Thyroid gland (tissue), 4 donors: ENCODE data around the gene RIPOR3.

Experiments
- POLR2A ChIP-seq, 2 donors: fragments of 450-650 bp; IDR thresholded peaks; one replicate each; pipeline ENCODE4 v1.6.1; 2017; ENCODE audit warnings: antibody characterized with exemption in 2 of 2, mild to moderate bottlenecking in 2 of 2, moderate library complexity in 1 of 2
- TF ChIP-seq, protein P1 (sequence below), 6 experiments: fragments of 200-600 bp in 3 of 6; fragments of 450-650 bp in 3 of 6; sonication (generic) in 3 of 6; IDR thresholded peaks; one replicate each; pipeline ENCODE4 v1.5.1; 2016 to 2019; ENCODE audit warnings: antibody characterized with exemption in 6 of 6, mild to moderate bottlenecking in 2 of 6, inconsistent platforms in 1 of 6, moderate library complexity in 1 of 6

DNA sequence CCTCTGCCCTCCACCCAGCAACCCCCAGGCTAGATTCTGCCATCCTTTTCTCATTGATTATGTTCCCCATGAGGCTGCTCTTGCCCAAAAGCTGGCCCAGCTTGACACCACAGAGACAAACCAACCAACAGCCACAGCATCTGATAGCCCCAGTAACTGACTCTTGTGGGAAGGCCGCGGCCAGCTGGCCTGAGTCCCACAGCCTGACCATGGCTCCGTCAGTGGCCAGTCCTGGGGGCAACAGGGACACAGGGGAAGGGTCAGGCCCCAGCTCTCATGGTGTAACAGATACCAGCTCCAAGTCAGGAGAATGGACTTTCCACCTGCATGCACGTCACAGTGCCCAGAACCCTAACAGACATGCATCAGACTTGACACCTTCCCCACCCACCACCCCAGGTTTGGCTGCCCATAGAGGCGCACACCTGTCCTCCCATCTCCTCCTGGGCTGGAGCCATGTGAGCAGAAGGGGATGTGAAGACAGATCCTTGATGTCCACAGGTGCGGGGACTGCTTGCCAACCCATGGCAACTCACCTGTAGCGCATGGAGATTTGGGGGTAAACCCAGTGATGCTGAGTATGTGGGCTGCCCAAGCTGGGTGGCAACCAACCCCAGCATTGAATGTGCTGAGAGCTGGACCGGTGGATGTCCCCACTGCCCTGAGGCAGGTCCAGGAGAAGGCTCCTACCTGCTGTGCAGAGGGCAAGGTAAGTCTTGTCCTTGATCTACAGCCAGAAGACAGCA lies 18.8 kb downstream of the RIPOR3 start:
- TF ChIP-seq, protein P1, sequence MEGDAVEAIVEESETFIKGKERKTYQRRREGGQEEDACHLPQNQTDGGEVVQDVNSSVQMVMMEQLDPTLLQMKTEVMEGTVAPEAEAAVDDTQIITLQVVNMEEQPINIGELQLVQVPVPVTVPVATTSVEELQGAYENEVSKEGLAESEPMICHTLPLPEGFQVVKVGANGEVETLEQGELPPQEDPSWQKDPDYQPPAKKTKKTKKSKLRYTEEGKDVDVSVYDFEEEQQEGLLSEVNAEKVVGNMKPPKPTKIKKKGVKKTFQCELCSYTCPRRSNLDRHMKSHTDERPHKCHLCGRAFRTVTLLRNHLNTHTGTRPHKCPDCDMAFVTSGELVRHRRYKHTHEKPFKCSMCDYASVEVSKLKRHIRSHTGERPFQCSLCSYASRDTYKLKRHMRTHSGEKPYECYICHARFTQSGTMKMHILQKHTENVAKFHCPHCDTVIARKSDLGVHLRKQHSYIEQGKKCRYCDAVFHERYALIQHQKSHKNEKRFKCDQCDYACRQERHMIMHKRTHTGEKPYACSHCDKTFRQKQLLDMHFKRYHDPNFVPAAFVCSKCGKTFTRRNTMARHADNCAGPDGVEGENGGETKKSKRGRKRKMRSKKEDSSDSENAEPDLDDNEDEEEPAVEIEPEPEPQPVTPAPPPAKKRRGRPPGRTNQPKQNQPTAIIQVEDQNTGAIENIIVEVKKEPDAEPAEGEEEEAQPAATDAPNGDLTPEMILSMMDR (IDR thresholded peaks at IDR 0.05), result no peak
- TF ChIP-seq POLR2A (IDR thresholded peaks at IDR 0.05), result no peak
